Dermis blood vessel endothelial cell (primary cell): ENCODE measurements around the gene HDAC4. TPM values are rescaled to one million over a fixed set of nuclear protein-coding genes. Genes with fewer than 3 reads are reported as not detected.

ENCODE experiments used
- DNase-seq: peaks from one replicate; pipeline ENCODE4 v3.0.0; 2010
- total RNA-seq: library from RNA; depleted of rRNA; stranded (reverse); fragments of >200 nt; gene quantifications from 2 replicates; pipeline ENCODE4 v1.2.3, GENCODE V29; 2014

The HDAC4 gene
- total RNA-seq, 1 donor from 2014 or later, result 17.4 TPM

GRCh38 chr2:239215136-239215925 is 185.5 kb downstream of the HDAC4 start:
- no peak for DNase-seq

- no peak for DNase-seq
Observed at GRCh38 chr2:239214725-239215124, 186.1 kb downstream of the HDAC4 start.

- no peak for DNase-seq
Observed at GRCh38 chr2:239213643-239214101, 187.1 kb downstream of the HDAC4 start.

- no peak for DNase-seq
Observed at GRCh38 chr2:239212929-239213642, 187.7 kb downstream of the HDAC4 start.

GRCh38 chr2:239212121-239212928 is 188.5 kb downstream of the HDAC4 start:
- DNase-seq, result no peak

GRCh38 chr2:239211396-239212094 is 189.3 kb downstream of the HDAC4 start:
- DNase-seq, result no peak

GRCh38 chr2:239209783-239210182 is 191.0 kb downstream of the HDAC4 start:
- no peak for DNase-seq

- DNase-seq, result no peak
Observed at GRCh38 chr2:239208465-239209180, 192.2 kb downstream of the HDAC4 start.

GRCh38 chr2:239206851-239207250 is 194.0 kb downstream of the HDAC4 start:
- DNase-seq, result no peak

GRCh38 chr2:239206042-239206441 is 194.8 kb downstream of the HDAC4 start:
- no peak for DNase-seq

- DNase-seq, result no peak
Observed at GRCh38 chr2:239204876-239205468, 195.8 kb downstream of the HDAC4 start.

- DNase-seq, result no peak
Observed at GRCh38 chr2:239204136-239204875, 196.5 kb downstream of the HDAC4 start.

GRCh38 chr2:239203443-239204135 is 197.2 kb downstream of the HDAC4 start:
- DNase-seq, result no peak

- DNase-seq, result no peak
Observed at GRCh38 chr2:239202836-239203235, 198.0 kb downstream of the HDAC4 start.

- DNase-seq, result no peak
Observed at GRCh38 chr2:239202343-239202742, 198.5 kb downstream of the HDAC4 start.

GRCh38 chr2:239201884-239202283 is 198.9 kb downstream of the HDAC4 start:
- DNase-seq, result no peak

GRCh38 chr2:239201531-239201876 is 199.3 kb downstream of the HDAC4 start:
- no peak for DNase-seq

- no peak for DNase-seq
Observed at GRCh38 chr2:239200646-239201530, 199.9 kb downstream of the HDAC4 start.
